Left colon (tissue), 2 donors: Measurements from ENCODE around the gene FOXP1. TPM values are rescaled to one million over a fixed set of nuclear protein-coding genes. Genes with fewer than 3 reads are reported as not detected.

Experiments used
- ATAC-seq: fragments of 200-7000 bp; cut with Tn5 transposase; one replicate; pipeline ENCODE4 v1.9.1; 2020; ENCODE audit warnings: mild to moderate bottlenecking, moderate library complexity
- DNase-seq, 2 donors: peaks; one replicate each; pipeline ENCODE4 v3.0.0-alpha.2; 2020
- intact Hi-C, 2 donors: fragments of 100-400 bp; cut with DNase I in 1 of 2; cut with micrococcal nuclease in 1 of 2; formaldehyde crosslinking; loops; one replicate each; pipeline versions ENCODE4 v1.11.2 to v1.14.0; 2022; cut with DNase I, micrococcal nuclease
- total RNA-seq, 2 donors: library from RNA; stranded (reverse); fragmentation: NEBNext Ultra II Directional; extraction: Animal tissue kit (Norgen Biotek cat#: 25700); gene quantifications; one replicate each; pipeline ENCODE4 v1.2.1, GENCODE V29; 2021
- donor health status: DM: no; HTN: no; CAD: no.
- donor health status: DM: yes; HTN: yes; CAD: no.

The FOXP1 gene
- total RNA-seq, 2 donors from 2014 or later: 131 to 135 TPM

DNA sequence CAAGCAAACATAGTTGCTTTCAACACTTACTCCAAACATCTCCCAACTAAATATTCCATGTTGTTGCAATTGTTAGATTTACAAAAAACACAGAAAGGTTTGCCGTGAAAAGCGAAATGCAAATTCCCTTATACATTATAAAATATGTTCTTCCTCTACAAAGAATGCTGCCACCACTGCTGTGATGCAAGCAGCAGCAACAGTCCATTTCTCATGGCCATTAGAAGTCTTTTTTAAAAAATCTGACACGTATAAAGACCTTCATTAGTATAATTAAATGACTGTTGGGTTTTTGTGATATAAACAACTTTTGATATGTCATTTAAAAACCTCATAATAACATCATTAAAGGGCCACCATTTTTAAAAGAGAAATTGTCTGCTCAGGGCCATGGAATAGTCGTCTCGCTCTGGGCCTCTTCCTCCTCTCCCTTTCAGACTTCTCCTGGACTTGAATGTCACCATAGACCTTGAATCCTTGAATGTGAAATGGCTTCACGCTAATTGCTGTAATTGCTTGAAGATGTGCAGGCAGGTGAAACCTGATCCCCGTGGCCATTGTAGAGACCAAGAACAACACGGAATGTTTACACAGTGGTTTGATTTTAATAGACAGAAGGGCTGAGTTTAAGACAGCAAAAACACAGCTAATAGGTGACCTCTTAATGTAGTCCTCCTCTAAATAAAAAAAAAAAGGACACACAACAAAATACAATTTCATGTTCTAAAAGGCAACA, 450.4 kb downstream of the FOXP1 start:
- DNase-seq (no peak), ATAC-seq (peak; percentile 21)

DNA sequence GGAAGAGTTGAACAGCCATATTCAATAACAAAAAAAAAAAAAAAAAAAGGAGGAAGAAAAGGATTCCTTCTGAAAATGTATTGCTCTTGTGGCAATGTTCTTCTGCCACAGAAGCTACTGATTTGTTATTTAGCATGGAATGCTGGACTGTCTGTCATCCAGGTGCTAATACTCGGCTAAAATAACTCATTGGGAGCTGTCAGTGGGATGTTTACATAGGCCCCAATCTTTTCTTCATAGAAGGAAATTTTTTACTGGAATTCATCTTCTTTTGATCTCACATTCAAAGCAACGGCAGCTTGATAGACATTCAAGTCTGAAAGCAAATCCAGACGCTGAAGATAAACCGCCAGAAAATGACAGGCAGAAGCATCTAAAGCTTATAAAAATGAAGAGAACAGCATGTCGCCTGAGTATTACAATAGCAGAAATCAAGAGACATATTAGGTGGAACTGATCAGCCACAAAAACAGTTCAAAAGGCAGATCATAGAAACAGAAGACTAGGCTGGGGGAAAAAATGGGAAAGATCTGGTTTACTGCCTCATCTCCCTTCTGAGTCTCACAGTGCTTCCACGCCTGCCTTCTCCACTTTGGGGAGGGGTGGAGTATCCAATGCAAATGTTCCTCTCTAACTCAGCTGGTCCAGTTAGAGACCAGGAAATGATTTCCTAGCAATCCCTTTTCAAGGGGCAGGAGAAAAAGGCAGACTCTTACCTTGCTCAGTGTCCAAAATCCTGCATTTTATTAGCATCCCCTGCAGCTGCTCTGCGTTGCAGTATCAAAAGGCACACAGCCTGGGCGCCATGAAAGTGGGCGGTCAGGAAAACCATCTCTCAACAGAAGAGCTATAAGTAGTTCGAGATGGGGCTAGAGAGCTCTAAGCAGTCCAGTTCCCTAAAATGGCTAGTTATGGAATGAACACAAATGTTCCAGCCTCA, 451.9 kb downstream of the FOXP1 start:
- ATAC-seq (peak; percentile 16), DNase-seq (no peak)
- intact Hi-C loops: loop anchor here in 1 of 2 donors (10.0 kb wide), 1 partner anchor 113 kb away; no protein-coding TSS in a partner anchor

More for the DNA sequence above, 450.4 kb downstream of the FOXP1 start:
- intact Hi-C loops: loop anchor here in 1 of 2 donors (10.0 kb wide), 1 partner anchor 112 kb away; no protein-coding TSS in a partner anchor

DNA sequence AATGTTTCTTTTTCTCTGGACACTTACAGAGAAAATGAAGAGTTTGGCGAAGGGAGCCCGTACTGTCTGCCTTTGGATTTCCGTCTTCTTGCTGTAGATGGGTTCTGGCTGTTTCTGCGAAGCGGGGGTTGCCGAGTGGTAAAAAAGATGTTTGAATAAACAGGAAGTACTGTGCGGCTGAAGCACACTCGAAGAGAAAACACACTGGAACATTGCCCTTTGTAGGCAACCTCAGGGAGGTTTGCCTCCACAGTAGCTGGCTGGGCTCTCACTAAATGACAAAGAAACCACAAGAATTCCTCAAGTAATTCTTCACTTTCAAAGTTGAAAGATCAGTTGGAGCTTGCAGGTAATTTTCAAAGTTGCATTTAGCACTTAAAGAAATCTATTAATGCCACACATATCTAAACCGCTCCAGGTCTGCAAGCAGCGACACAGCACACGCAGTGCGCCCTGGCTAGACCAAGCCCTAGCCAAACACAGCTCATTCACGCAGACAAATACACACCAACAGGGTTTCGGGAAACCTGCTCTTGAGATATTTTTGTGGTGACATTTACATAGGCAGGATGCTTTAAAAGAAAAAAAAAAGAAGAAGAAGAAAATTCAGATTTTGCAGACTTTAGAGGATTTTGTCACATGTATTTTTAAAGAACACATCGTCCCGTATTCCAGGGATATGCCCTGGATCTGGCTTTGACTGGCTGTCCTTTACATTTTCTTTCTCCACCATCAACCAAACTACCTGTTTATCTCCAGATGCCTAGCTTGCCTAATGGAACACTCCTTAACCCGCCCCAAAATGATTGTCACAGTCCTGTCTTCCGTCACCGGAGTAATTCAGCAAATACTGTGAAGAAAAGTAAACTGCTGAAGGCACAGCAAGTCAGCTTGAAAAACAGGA, 452.8 kb downstream of the FOXP1 start:
- ATAC-seq (peak; percentile 61), DNase-seq (peak; percentile 77 to 78)
- intact Hi-C loops: loop anchor here in 1 of 2 donors (10.0 kb wide), 1 partner anchor 114 kb away; no protein-coding TSS in a partner anchor

DNA sequence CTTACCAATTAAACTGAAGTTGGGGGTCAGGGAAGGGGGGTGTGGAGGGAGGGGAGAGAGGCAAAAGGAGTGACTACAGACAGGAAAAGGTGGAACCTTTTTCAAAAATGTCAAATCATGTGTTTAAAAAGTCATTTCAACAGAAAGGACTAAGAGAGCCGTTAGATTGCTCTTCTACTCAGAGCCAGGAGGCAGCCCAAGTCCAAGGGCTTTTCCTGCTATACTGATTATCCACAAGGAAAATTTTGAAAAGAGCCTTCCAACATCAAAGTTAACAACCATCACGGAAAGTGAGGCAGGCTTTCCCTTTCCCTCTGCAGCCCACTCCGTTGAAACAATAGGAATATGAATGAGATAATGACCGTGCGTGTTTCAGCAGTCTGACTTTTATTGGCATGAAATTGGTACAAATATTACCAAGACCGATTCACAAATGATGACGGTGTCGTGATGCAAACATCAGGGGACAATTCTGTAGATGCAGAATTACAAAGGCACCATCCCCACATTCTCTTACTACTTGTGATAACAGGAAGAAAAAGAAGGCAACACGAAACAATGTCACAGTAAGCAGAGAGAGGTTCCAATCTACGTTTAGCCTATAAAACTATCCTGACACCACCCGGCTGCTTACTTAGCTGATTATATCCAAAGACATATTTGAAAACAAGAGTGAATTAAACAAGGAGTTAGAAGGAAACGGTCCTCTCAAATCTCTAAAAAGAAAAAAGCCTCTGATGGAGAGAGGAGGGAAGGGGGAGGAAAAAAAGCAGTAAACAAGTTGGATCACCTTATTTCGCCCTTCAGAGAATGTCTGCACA, 453.7 kb downstream of the FOXP1 start:
- DNase-seq: no peak
- intact Hi-C loops: loop anchor here in 1 of 2 donors (5.0 to 10.0 kb wide), 3 partner anchors 55 to 452 kb away; partner anchors contain the start of gene FOXP1
- peak; percentile 19 for ATAC-seq

DNA sequence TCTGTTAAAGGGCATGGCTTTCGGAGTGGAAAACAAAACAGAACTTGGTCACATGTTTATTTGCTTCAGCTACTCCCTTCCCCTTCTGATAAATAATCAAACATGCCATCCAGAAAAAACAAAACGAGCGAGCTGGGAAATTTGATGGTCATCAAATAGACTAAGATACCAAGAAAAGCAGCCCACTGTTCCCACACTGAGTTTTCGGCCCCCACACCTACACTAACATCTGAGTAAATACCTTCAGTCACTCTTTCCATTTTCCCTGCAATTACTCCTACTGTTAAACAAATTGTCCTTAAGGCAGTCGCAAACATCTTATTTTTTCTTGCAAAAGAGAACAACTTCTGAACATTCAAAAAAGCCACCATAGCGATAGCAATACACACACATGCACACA, 454.6 kb downstream of the FOXP1 start:
- intact Hi-C loops: loop anchor here in 1 of 2 donors (5.0 to 10.0 kb wide), 2 partner anchors 54 to 453 kb away; partner anchors contain the start of gene FOXP1
- ATAC-seq: no peak
- DNase-seq: no peak

DNA sequence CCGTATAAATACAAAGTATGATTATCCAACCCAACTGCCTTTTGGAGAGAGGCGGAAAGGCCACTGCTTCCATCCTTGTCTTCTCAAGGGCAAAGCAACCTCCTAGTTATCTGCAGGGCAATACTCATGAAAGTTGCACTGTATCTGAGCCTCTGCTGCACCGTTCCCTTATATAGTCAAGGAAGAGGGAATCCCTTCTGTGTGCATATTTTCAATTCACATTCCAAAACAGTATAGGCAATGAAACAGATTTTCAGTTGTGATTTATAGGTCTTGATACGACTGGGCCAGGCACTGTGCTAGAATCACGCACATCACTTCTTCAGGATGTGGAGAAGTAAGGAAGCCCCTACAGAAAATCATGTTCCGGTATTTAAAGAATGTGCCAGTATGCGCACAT, 455.7 kb downstream of the FOXP1 start:
- intact Hi-C loops: loop anchor here in 1 of 2 donors (5.0 to 10.0 kb wide), 2 partner anchors 53 to 454 kb away; partner anchors contain the start of gene FOXP1
- DNase-seq: no peak
- peak; percentile 23 for ATAC-seq

DNA sequence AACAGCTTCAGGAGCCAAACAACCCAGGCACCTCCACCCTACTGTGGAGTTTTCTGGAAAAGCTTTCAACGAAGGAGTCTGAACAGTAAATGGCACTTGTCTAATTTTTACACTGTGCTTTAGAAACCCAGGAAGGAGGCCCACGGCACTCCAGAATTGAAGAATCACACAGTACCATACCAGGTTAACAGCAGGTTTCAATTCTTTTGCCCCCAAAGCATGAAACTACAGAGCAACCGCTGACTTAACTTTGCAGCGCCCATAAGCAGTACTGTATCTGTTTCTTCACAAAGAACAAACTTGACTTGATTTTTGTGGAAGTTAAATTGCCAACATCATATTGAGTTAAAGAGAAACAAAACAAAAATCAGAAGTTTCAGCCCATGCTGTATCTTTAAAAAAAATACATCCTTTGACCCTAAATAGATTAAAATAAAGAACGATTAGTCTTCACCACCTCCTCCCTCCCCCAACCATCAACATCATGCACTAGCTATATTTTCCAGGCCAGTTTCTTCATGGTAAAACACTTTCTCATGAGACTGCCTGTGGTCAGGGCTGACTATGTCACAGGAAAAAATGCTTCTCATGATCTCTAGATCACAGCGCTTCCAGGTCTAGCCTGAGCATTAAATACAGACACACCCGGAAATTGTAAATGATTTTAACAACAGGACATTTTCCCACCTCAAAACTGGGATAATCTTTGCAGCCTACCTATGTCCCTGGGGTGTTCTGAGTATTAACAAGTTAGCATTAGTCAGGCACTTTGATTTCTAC, 456.3 kb downstream of the FOXP1 start:
- ATAC-seq: peak; percentile 49
- no peak for DNase-seq
- intact Hi-C loops: loop anchor here in 1 of 2 donors (5.0 to 10.0 kb wide), 2 partner anchors 52 to 455 kb away; partner anchors contain the start of gene FOXP1

DNA sequence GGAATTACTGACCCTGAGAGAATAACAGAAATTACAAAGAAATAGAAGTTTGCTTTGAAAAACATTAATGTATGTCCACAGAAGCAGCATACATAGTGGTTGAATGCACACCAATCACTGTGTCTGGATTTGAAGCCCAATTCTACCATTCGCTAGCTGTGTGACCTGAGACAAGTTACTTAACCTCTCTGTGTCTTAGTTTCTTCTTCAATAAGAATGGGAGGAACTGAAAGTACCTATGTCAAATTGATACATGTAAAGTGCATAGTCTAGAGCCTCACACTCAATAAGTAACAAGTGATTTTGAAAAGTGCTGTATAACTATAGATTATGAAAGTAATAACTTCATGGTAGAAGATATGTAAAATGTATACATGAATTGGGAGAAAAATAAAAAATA, 457.8 kb downstream of the FOXP1 start:
- intact Hi-C loops: loop anchor here in 1 of 2 donors (5.0 to 10.0 kb wide), 2 partner anchors 51 to 457 kb away; partner anchors contain the start of gene FOXP1
- ATAC-seq (no peak), DNase-seq (no peak)

DNA sequence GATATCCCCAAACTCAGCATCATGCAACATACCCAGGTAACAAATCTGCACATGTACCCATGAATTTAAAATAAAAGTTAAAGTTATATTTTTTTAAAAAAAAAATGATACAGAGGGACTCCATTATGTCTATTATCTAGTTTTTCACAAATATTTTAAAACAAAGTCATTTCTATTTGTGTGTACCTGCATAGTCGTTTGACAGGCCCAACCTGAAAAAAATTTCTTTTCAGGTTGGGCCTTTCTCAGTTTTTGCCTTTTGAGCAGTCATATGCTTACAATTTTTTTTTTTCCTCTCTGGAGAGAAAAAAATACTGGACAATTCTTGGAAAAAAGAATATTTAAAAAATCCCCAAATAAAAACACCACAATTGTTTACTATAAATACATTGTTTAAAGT, 459.5 kb downstream of the FOXP1 start:
- no peak for ATAC-seq
- DNase-seq: no peak
- intact Hi-C loops: loop anchor here in 1 of 2 donors (10.0 kb wide), 1 partner anchor 49 kb away; no protein-coding TSS in a partner anchor

DNA sequence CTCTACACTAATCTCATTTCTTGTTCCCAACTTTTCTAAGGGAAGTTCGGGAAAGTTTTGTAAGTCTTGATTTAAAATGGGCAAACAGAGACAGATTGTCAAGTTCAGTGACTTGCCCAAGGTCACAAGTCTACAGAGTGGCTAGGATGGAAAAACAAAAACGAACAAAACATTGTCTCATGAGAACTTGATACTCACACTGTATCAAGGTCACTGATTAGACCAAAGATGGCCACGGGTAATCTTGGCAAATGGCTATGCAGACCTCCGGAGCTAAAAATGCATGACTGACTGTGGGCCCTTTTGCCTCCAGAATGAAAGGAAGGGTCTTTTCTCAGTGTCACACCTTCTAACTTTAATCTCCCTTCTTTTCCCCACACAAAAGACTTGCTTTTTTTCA, 460.9 kb downstream of the FOXP1 start:
- intact Hi-C loops: loop anchor here in 1 of 2 donors (10.0 kb wide), 1 partner anchor 48 kb away; no protein-coding TSS in a partner anchor
- DNase-seq (no peak), ATAC-seq (no peak)

DNA sequence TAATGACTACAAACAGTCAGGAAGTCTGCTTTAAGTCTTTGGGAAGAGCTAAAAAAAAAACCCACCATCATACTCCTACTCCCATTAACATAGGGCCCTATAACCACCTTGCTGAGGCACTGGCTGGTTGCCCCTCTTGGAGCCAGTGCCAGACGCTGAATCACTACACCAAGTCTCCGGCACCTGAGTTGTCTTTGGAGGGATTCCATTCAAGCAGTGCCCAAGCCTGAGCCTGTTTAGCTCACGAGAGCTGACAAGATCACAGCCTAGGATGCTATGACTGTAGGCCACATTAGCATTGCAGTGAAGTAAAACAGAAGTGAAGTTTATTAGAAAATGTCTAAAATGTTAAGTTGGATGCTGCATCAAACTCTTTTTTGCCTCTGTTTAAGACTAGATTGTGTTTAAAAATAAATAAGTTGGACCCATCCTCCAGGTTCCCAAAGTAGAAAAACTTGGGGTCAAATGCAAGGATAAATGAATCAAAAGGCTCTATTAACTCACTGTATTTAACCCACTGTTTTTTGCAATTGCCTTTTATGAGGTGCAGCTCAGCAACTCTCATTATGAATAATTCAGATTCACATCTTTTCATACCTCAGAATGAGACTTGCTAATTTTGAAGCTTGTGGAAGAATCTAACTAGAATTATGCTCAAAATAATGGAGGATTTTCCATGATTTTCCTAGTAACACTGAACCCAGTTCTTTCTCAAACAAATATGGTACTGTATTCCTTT, 461.9 kb downstream of the FOXP1 start:
- no peak for ATAC-seq
- no peak for DNase-seq
- intact Hi-C loops: loop anchor here in 1 of 2 donors (10.0 kb wide), 1 partner anchor 47 kb away; no protein-coding TSS in a partner anchor

DNA sequence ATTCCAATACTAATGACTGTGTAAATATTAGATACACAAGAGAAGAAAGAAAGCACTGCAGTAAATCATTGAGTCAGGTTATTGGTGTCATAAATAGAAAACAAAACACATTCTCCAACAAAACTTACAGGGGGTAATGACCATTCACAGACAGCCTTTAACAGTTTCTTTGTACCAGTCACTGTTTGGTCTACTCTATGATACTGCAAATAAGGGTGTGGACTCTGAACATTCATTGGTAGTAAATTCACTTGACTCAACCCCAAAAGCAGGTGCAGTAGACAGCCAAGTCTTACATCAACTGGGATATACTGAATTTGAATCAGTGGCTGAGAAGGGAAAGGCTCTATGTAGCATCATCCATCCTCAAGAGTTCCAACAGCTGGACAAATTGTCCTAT, 463.5 kb downstream of the FOXP1 start:
- ATAC-seq: peak; percentile 90
- intact Hi-C loops: loop anchor here in 1 of 2 donors (10.0 kb wide), 1 partner anchor 45 kb away; no protein-coding TSS in a partner anchor
- DNase-seq: no peak

DNA sequence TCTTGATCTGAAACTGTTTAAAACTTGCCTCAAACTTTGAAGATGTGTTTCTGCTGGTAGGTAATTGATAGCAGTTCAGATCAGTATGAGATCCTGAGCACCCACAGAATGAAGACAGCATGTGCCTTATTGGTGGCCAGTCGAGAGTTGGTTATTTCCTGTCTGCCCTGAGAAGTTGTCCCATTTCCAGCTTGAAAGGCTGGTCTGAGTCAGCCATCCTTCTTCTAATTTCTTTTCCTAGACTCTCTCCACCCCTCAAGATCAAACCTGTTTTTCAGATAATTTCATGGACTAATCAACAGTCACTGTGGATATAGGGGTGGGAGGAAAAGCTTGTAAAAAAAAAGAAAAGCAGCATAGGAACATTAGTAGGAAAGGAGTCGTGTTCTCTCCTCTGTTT, 464.4 kb downstream of the FOXP1 start:
- ATAC-seq: peak; percentile 13
- intact Hi-C loops: no loop called here
- no peak for DNase-seq

DNA sequence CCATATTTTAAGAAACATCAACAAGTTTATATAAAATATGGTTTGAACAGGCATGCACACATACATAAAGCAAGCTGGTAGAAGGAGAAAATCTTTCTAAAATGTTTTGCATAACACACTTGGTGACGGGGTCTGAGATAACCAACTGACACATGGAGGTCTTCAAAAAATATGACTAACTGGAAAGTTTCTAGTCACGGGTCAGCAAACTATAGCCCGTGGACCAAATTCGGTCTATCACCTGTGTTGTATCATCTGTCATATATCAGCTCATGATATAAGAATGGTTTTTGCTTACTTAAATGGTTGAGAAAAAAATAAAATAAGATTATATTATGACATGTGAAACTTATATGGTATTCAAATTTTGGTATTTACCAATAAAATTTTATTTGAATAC, 465.1 kb downstream of the FOXP1 start:
- ATAC-seq (no peak), DNase-seq (no peak)
- intact Hi-C loops: no loop called here

DNA sequence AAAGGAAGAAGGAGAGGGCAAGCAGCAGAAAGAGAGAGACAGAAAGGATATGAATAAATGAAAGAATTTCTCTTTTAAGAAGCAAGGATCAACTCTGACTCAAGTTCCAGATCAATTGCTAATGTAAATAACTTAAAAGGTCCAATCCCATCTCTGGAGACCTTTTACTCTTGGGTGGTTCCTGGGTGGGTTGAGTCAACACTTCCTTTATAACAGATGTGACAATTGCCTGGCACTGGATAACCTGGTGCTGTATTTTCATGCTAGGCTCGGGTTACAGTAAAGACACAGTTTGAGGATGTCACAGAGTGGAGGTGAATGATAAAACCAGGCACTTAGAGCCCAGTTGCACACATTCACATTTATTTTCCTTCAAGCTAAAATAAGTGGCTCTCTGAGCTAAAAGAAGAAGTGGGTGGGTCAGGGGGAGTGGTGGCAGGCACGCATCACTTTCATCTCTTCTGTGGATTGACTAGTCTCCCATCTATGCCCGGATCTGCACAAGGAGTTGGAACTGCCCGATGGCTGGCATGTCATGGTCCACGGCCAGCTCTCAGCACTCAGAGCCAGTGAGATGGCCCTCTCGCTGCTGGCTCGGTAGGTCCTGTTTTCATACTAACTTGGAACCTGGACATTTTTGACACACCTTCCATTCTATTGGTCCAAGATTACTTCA, 465.8 kb downstream of the FOXP1 start:
- ATAC-seq: peak; percentile 63
- no peak for DNase-seq
- intact Hi-C loops: no loop called here
